ENCODE measurements around the gene COL2A1.

DNA sequence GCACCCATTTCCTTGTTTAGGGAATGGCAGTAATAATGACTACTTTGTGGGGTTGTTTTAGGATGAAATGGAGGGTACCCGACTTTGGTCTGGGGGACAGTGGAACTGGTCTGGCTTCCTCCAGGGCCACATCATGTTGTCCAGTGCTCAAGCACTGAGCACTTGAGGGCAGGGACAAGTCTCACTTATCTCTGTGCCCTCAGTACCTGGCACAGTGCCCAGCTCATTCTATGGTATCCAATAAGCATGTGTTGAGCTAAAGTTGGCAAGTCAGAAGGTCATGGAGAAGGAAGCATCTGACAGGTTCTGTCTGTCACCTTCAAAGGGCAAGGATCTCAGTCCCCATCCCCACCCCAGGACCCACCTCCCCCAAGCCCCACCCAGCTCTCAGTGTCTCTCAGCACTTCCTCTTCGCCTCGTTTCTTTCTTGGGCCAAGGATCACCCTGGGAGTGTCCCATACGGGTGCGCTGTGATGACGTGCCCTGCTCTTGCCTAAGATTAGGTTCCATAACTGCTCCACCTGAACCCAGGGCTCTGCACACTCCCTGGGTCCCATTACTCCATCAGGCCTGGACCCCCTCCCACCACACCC, 65.2 kb downstream of the COL2A1 start:
- TF ChIP-seq POLR2A (IDR thresholded peaks at IDR 0.05) = no peak
- TF ChIP-seq, protein P1, sequence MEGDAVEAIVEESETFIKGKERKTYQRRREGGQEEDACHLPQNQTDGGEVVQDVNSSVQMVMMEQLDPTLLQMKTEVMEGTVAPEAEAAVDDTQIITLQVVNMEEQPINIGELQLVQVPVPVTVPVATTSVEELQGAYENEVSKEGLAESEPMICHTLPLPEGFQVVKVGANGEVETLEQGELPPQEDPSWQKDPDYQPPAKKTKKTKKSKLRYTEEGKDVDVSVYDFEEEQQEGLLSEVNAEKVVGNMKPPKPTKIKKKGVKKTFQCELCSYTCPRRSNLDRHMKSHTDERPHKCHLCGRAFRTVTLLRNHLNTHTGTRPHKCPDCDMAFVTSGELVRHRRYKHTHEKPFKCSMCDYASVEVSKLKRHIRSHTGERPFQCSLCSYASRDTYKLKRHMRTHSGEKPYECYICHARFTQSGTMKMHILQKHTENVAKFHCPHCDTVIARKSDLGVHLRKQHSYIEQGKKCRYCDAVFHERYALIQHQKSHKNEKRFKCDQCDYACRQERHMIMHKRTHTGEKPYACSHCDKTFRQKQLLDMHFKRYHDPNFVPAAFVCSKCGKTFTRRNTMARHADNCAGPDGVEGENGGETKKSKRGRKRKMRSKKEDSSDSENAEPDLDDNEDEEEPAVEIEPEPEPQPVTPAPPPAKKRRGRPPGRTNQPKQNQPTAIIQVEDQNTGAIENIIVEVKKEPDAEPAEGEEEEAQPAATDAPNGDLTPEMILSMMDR (IDR thresholded peaks at IDR 0.05) = no peak

Measured in uterus (tissue), 2 donors.